ENCODE measurements around the gene LRRC56. TPM values are rescaled to one million over a fixed set of nuclear protein-coding genes. Genes with fewer than 3 reads are reported as not detected.

Gene LRRC56
- total RNA-seq, 1 donor: 0.43 TPM

DNA sequence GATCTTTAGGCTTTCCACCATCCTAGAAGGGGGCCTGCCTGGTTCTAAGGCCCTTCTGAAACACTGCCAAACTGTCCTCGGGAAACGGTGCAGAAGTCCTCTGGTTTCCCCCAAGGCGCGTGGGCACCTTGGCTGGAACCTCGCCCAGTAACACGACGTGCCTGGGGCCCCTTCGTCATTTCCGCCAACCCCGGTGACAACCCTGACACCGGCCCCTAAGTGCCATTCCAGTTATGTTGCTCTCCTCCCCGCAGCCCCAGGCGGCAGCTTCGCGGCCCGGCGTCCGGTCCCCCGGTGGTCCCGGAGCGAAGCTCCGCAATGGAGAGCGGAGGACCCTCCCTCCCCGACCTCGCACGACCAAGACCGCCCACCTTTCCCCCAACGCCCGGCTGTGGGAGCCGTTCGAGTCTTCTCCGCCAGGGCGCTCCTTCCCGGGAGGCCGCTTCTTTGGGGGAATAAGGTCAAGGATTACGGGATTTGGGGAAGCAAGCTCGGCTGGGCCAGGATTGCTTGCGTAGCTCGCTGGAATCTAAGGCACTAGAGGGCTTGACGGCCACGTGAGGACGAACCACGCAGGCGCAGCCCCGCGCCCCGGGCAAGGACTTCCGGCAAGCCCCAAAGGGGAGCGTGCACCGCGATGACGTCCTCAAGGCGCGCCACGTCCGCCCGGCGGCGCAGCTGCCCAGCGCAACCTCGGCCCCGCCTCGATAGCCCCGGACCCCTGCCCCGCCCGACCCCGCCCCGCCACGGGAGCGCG, 30.9 kb upstream of the LRRC56 start:
- peak; percentile 99 for DNase-seq (ENCODE audit: low read depth)
- H3K4me3 ChIP-seq (ENCODE audit: low read depth, low read length): peak overlapping the region; percentile 83
- TF ChIP-seq, protein P1, sequence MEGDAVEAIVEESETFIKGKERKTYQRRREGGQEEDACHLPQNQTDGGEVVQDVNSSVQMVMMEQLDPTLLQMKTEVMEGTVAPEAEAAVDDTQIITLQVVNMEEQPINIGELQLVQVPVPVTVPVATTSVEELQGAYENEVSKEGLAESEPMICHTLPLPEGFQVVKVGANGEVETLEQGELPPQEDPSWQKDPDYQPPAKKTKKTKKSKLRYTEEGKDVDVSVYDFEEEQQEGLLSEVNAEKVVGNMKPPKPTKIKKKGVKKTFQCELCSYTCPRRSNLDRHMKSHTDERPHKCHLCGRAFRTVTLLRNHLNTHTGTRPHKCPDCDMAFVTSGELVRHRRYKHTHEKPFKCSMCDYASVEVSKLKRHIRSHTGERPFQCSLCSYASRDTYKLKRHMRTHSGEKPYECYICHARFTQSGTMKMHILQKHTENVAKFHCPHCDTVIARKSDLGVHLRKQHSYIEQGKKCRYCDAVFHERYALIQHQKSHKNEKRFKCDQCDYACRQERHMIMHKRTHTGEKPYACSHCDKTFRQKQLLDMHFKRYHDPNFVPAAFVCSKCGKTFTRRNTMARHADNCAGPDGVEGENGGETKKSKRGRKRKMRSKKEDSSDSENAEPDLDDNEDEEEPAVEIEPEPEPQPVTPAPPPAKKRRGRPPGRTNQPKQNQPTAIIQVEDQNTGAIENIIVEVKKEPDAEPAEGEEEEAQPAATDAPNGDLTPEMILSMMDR (IDR thresholded peaks at IDR 0.05; ENCODE audit: insufficient read depth, low read depth, low read length): no peak

DNA sequence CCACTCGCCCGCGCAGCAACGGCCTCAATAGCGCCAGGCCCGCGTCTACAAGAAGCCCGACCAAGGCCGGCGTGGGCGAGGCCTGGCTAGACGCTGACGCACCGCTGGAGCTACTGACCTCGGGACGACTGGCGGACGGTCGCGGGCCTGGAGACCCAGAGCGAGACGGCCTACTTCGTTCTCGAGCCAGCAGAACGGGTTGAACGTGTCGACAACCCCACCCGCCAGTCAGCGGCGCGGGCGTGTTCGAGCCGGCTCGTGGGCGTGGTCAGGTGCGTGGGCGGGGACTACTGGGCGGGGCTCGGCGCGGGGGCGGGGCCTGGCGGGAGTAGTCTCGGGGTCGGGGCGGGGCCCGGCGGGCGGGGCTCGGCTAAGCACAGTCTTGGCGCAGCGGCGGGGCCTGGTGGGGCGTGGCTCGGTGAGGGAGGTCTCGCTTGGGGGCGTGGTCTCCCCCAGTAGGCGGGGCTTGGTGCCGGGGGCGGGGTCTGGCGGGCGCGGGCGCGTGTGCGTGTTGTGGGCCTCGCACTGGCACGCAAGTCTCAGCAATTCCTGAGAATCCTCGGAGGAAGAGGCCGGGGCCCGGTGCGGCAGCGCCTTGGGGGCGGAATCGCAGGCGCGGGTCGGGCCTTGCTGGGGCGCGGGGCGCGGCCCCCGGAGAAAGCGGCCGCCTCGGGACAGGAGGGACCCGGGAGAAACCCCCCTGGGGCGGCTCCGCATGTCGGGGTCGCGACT, 30.2 kb upstream of the LRRC56 start, which contains the start of gene RNH1:
Gene RNH1, minus strand, starts transcription at position 248 of the 732 bp plus-strand sequence. CDS start 5,080 bp downstream, outside the sequence.
- DNase-seq (ENCODE audit: low read depth): peak; percentile 98
- TF ChIP-seq, protein P1 (IDR thresholded peaks at IDR 0.05; ENCODE audit: insufficient read depth, low read depth, low read length): no peak
- H3K4me3 ChIP-seq (ENCODE audit: low read depth, low read length): peak within 1 kb of the TSS; percentile 83

DNA sequence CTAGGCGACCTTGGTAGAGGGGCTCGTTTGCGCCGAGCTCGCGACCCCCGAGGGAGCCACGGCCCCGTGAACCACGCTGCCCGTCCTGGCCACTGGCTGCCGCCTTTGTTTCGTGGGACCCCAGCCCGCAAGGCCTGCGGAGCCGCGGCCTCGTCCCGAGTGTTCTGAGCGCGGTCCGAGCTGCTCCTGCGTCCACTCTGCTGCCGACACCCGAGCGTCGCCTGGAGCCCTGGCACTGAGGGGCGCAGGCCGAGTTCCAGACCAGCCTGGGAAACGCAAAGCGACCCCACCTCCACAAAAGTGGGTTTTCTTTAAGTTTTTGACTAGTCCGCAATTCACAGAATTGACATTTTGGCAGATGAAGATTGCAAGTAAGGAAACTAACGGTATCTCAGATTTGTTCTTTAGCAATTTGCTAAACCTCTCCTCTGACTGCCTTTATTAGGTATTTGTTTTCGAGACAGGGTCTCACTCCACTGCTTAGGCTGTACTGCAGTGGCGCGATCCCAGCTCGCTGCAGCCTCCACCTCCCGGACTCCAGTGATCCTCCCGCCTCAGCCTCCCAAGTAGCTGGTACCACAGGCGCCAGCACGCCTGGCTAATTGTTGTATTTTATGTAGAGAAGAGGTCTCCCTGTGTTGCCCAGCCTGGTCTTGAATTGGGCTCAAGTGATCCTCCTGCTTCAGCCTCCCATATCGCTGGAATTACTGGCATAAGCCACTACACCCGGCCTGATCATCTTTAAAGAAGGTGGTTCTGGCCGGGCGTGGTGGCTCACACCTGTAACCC, 29.4 kb upstream of the LRRC56 start:
- H3K4me3 ChIP-seq (ENCODE audit: low read depth, low read length): peak overlapping the region; percentile 66
- TF ChIP-seq, protein P1 (IDR thresholded peaks at IDR 0.05; ENCODE audit: insufficient read depth, low read depth, low read length): no peak
- DNase-seq (ENCODE audit: low read depth): no peak

DNA sequence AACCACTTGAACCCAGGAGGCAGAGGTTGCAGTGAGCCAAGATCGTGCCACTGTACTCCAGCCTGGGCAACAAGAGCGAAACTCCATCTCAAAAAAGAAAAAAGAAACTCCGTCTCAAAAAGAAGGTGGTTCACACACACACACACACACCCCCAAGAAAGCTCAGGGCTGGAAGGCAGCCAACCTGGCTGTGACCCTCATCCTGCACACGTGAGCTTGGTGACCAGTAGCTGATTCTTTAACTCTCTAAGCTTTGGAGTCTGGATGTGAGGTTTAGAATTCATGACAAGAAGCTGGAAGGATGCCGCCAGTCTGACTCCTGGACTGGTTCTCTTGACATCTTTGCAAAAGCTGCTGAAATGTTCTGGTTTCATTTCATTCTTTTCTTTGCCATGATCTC, 28.4 kb upstream of the LRRC56 start:
- no peak for DNase-seq (ENCODE audit: low read depth)
- TF ChIP-seq, protein P1 (IDR thresholded peaks at IDR 0.05; ENCODE audit: insufficient read depth, low read depth, low read length): no peak
- H3K4me3 ChIP-seq (ENCODE audit: low read depth, low read length): no peak overlapping the region

DNA sequence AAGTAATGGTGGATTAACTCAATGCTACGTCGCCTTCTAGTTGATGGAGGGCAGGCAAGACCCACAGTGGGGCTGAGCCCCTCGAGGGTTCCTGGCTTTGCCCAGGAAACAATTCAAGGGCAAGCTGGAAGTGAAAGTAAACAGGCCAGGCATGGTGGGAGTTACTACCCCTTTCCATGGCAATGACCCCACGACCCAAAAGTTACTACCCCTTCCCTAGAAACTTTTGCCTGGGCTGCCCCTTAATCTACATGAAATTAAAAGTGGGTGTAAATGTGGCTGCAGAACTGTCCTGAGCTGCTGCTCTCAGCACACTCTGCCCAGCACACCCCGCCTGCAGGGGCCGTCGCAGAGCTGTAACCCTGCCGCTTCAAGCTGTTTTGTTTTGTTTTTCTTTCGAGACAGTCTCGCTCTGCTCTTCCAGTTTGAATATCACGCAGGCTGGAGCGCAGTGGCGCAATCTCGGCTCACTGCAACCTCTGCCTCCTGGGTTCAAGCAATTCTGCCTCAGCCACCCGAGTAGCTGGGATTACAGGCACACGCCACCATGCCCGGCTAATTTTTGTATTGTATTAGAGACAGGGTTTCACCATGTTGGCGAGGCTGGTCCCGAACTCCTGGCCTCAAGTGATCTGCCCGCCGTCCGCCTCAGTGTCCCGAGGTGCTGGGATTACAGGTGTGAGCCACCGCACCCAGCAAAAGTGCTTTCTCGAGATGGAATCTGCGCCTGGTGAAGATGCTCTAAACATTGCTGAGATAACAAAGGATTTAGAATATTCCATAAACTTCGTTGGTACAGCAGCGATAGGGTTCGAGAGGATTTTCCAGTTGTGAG, 24.3 kb upstream of the LRRC56 start:
- no peak overlapping the region for H3K4me3 ChIP-seq (ENCODE audit: low read depth, low read length)
- TF ChIP-seq, protein P1 (IDR thresholded peaks at IDR 0.05; ENCODE audit: insufficient read depth, low read depth, low read length): no peak
- no peak for DNase-seq (ENCODE audit: low read depth)

DNA sequence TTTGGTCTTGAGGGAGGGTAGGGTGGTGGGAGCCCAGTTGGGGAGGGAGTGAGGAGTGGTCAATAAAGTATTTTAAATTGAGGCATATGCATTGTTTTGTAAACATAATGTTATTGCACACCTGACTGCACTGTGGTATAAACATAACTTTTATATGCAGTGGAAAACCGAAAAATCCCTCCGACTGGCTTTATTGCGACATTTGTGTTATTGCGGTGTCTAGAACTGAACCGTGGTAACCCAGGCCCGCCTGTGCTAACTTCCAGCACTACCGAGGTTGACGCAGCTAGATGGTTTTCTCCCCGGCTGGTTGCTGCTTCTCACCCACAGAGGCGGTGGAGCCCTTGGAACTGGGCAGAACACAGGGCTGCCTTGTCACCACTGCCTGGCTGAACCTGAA, 22.7 kb upstream of the LRRC56 start:
- DNase-seq (ENCODE audit: low read depth): no peak
- TF ChIP-seq, protein P1 (IDR thresholded peaks at IDR 0.05; ENCODE audit: insufficient read depth, low read depth, low read length): no peak
- H3K4me3 ChIP-seq (ENCODE audit: low read depth, low read length): no peak overlapping the region

All from fibroblast of villous mesenchyme (primary cell).